Measurements from ENCODE around the gene UCN3. TPM values are rescaled to one million over a fixed set of nuclear protein-coding genes. Genes with fewer than 3 reads are reported as not detected.

Gene UCN3
- polyA plus RNA-seq, 1 of the 3 experiments (the other 2 are of a cell fraction): not detected

GRCh38 chr10:5370493-5371352, 6.0 kb downstream of the UCN3 start (continued):
- TF ChIP-seq MEF2A (IDR thresholded peaks at IDR 0.05; ENCODE audit: borderline replicate concordance, low read depth) (no peak), EZH2phosphoT487 (IDR thresholded peaks at IDR 0.05; ENCODE audit: borderline replicate concordance, low read depth) (no peak), ZBTB33 (IDR thresholded peaks at IDR 0.05; ENCODE audit: borderline replicate concordance, low read depth) (no peak)

GRCh38 chr10:5373307-5373706, 8.5 kb downstream of the UCN3 start:
- Histone ChIP-seq H3K27ac (ENCODE audit: low read depth in 2 of 2, low read length in 1 of 2) (no peak overlapping the region), H3K4me2 (no peak overlapping the region), H3K79me2 (ENCODE audit: insufficient read depth) (no peaks in the 10 kb centered on the region), H3K9me2 (no peaks in the 10 kb centered on the region), H3K4me1 (ENCODE audit: control insufficient read depth in 1 of 2, insufficient read depth in 2 of 2, low read depth in 1 of 2, low read length in 1 of 2) (no peaks in the 10 kb centered on the region), H3K4me3 (ENCODE audit: low read depth in 2 of 2, low read length in 1 of 2) (no peak overlapping the region), H3K27me3 (ENCODE audit: insufficient read depth) (peaks cover 24% of the 10 kb centered on the region; the same call in 1 of the 2 replicates), H3K9me3 (no peaks in the 10 kb centered on the region), H3K36me3 (replicated peaks in 1 of 2; ENCODE audit: control insufficient read depth in 1 of 2, insufficient read depth in 2 of 2, low read length in 1 of 2) (no peaks in the 10 kb centered on the region), H2AFZ (ENCODE audit: low read depth) (no peak overlapping the region), H3K9ac (no peak overlapping the region), H3F3A (replicated peaks; ENCODE audit: insufficient read depth) (peaks cover 21% of the 10 kb centered on the region), H4K20me1 (ENCODE audit: insufficient read depth) (no peaks in the 10 kb centered on the region)
- TF ChIP-seq IRF3 (IDR thresholded peaks at IDR 0.05; ENCODE audit: low read depth, low read length) (no peak), ZBTB33 (IDR thresholded peaks at IDR 0.05; ENCODE audit: borderline replicate concordance, low read depth) (no peak), USF2 (IDR thresholded peaks at IDR 0.05; ENCODE audit: borderline replicate concordance, low read depth, low read length) (no peak), TAF1 (IDR thresholded peaks at IDR 0.05; ENCODE audit: borderline replicate concordance, low read depth, low read length) (no peak), ELF1 (IDR thresholded peaks at IDR 0.05) (no peak), RFX5 (IDR thresholded peaks at IDR 0.05; ENCODE audit: low read length) (no peak)
- 23% methylated on average over 4 of the region's 4 CpGs for WGBS (ENCODE audit: low lambda C conversion rate)
- no peak for DNase-seq
- POLR2A ChIA-PET: no interaction called here
- CTCF ChIA-PET: no interaction called here

Data from SK-N-SH (cell line).